ENCODE data around the gene GAMT.

Gene GAMT

GRCh38 chr19:1417681-1418495 lies 16.5 kb upstream of the GAMT start:
- DNase-seq, result no peak

- no peak for DNase-seq
Observed at GRCh38 chr19:1417145-1417544, 15.8 kb upstream of the GAMT start.

GRCh38 chr19:1416014-1416841 lies 14.9 kb upstream of the GAMT start:
- no peak for DNase-seq

- no peak for DNase-seq
Observed at GRCh38 chr19:1412995-1413800, 11.9 kb upstream of the GAMT start.

- no peak for DNase-seq
Observed at GRCh38 chr19:1412323-1412923, 11.1 kb upstream of the GAMT start.

GRCh38 chr19:1411255-1412191 lies 10.2 kb upstream of the GAMT start:
- DNase-seq, result peak; percentile 43

GRCh38 chr19:1410789-1411188 lies 9.4 kb upstream of the GAMT start:
- no peak for DNase-seq

GRCh38 chr19:1410136-1410786 lies 8.9 kb upstream of the GAMT start:
- DNase-seq, result no peak

GRCh38 chr19:1409204-1410005 lies 8.1 kb upstream of the GAMT start:
- DNase-seq, result no peak

- DNase-seq, result peak; percentile 54
Observed at GRCh38 chr19:1408300-1409203, 7.2 kb upstream of the GAMT start.

GRCh38 chr19:1407528-1408299 lies 6.4 kb upstream of the GAMT start, which contains the start of gene DAZAP1:
Gene DAZAP1 (plus strand): TSS chr19:1407586. CDS start chr19:1407774, 188 bp downstream.
- no peak for DNase-seq

- peak; percentile 99 for DNase-seq
Observed at GRCh38 chr19:1406774-1407527, 5.6 kb upstream of the GAMT start.

- no peak for DNase-seq
Observed at GRCh38 chr19:1402411-1403070, 1.2 kb upstream of the GAMT start.

GRCh38 chr19:1401889-1402217 lies 511 bp upstream of the GAMT start:
- DNase-seq, result no peak

GRCh38 chr19:1400281-1401137 lies 833 bp downstream of the GAMT start:
- no peak for DNase-seq

- DNase-seq, result no peak
Observed at GRCh38 chr19:1399745-1400144, 1.6 kb downstream of the GAMT start.
